T-cell (primary cell): ENCODE results near the gene DDR2. TPM values are rescaled to one million over a fixed set of nuclear protein-coding genes. Genes with fewer than 3 reads are reported as not detected.
"Not testable (repeated sequence)": the region's sequence is repeated elsewhere in the genome, so short reads cannot be mapped to it uniquely, and the experiment has no call there.

Experiments
- ATAC-seq, 4 experiments: fragments of 200-7000 bp in 3 of 4; fragments of 150-1000 bp in 1 of 4; cut with Tn5 transposase; replicated peaks in 1 of 4; 1 replicate in 3 of 4; 2 replicates in 1 of 4; pipeline ENCODE4 v1.10.0; 2021; ENCODE audit warnings: moderate library complexity in 3 of 4, mild to moderate bottlenecking in 2 of 4, moderate number of reproducible peaks in 1 of 4
- CTCF ChIA-PET, 2 donors: fragments of 300-600 bp; sonication (Branson Sonifier 250); formaldehyde crosslinking; loops; one replicate each; lab custom pipeline; 2022; ENCODE audit warnings: antibody characterized with exemption in 2 of 2; lab: Charles Lee
- POLR2A ChIA-PET, 2 donors: fragments of 300-600 bp; sonication (Branson Sonifier 250); formaldehyde crosslinking; loops; one replicate each; lab custom pipeline; 2022; ENCODE audit warnings: antibody characterized with exemption in 2 of 2; lab: Charles Lee
- DNase-seq, 35 experiments: peaks; one replicate each; pipeline versions ENCODE4 v3.0.0 to v3.0.0-alpha.2; 2013 to 2023
- H3K27ac ChIP-seq: one replicate; pipeline ENCODE4 v1.5.1; 2013; ENCODE audit warnings: low read length
- H3K27me3 ChIP-seq, 2 experiments: replicated peaks in 1 of 2; 1 replicate in 1 of 2; 2 replicates in 1 of 2; pipeline versions ENCODE4 v1.6.1 to v1.7.0; 2013; ENCODE audit warnings: low read length in 1 of 2, mixed read lengths in 1 of 2; ENCODE audit not compliant: control insufficient read depth in 2 of 2, insufficient read depth in 2 of 2; ENCODE audit errors: extremely low read depth in 1 of 2
- H3K36me3 ChIP-seq, 2 donors: 1 replicate in 1 of 2; 2 replicates in 1 of 2; pipeline versions ENCODE4 v1.6.1 to v1.7.0; 2013; ENCODE audit warnings: low read length in 1 of 2; ENCODE audit not compliant: control insufficient read depth in 2 of 2, insufficient read depth in 1 of 2; ENCODE audit errors: extremely low read depth in 1 of 2
- H3K4me1 ChIP-seq, 2 experiments: 1 replicate in 1 of 2; 2 replicates in 1 of 2; pipeline versions ENCODE4 v1.6.1 to v1.7.0; 2013; ENCODE audit warnings: low read length in 2 of 2, mixed read lengths in 1 of 2; ENCODE audit not compliant: insufficient read depth in 2 of 2, control insufficient read depth in 1 of 2; ENCODE audit errors: extremely low read depth in 1 of 2
- H3K4me3 ChIP-seq, 2 donors: 1 replicate in 1 of 2; 2 replicates in 1 of 2; pipeline versions ENCODE4 v1.5.1 to v1.7.0; 2013; ENCODE audit warnings: mild to moderate bottlenecking in 2 of 2, low read length in 1 of 2, moderate library complexity in 1 of 2; ENCODE audit not compliant: control insufficient read depth in 1 of 2; ENCODE audit errors: extremely low read depth in 1 of 2
- H3K9me3 ChIP-seq: 2 replicates; pipeline ENCODE4 v1.7.0; 2013
- H3K27ac Mint-ChIP-seq, 2 donors: one replicate each; pipeline ENCODE4 v1.8.0; 2020 to 2021; ENCODE audit warnings: mild to moderate bottlenecking in 2 of 2, mixed read lengths in 2 of 2
- H3K27me3 Mint-ChIP-seq, 2 donors: one replicate each; pipeline ENCODE4 v1.8.0; 2021 to 2022; ENCODE audit warnings: mixed read lengths in 2 of 2
- H3K36me3 Mint-ChIP-seq: one replicate; pipeline ENCODE4 v1.8.0; 2021; ENCODE audit warnings: mixed read lengths
- H3K4me1 Mint-ChIP-seq, 3 donors: one replicate each; pipeline ENCODE4 v1.8.0; 2020 to 2022; ENCODE audit warnings: mixed read lengths in 3 of 3, mild to moderate bottlenecking in 1 of 3
- H3K4me3 Mint-ChIP-seq, 3 donors: one replicate each; pipeline ENCODE4 v1.8.0; 2020 to 2022; ENCODE audit warnings: mild to moderate bottlenecking in 3 of 3, mixed read lengths in 3 of 3, moderate library complexity in 3 of 3
- H3K9me3 Mint-ChIP-seq, 3 donors: one replicate each; pipeline ENCODE4 v1.8.0; 2020 to 2022; ENCODE audit warnings: mixed read lengths in 3 of 3
- WGBS: methylation state at CpG from one replicate; pipeline ENCODE4 v1.1.5; 2013; ENCODE audit warnings: missing lambda C conversion rate; ENCODE audit not compliant: insufficient coverage; 5-methylcytosine and 5-hydroxymethylcytosine counted together
- total RNA-seq, 35 experiments: library from RNA in 6 of 35; stranded (reverse) in 6 of 35; fragments of 120-200 nt in 1 of 35; gene quantifications; one replicate each; pipeline versions ENCODE4 v1.2.1 to v1.2.4 and lab custom pipeline; 2013 to 2026

Gene DDR2
- total RNA-seq, 5 donors from 2014 or later (not counting 1 experiment from before 2014, with no cell fraction given): 0.28 to 0.67 (median 0.59) TPM

- H3K27me3 Mint-ChIP-seq, CTCF ChIA-PET, H3K27ac Mint-ChIP-seq, H3K4me1 ChIP-seq, DNase-seq, H3K27ac ChIP-seq, H3K4me1 Mint-ChIP-seq, H3K9me3 Mint-ChIP-seq, H3K27me3 ChIP-seq, H3K36me3 ChIP-seq, H3K4me3 Mint-ChIP-seq, H3K4me3 ChIP-seq, POLR2A ChIA-PET, ATAC-seq, H3K9me3 ChIP-seq: not testable (repeated sequence)
- no CpG with 5 or more reads among the region's 2 CpGs for WGBS
- H3K36me3 Mint-ChIP-seq: peaks cover 35% of the 10 kb centered on the region
Measured at GRCh38 chr1:162812357-162812756, 180.1 kb downstream of the DDR2 start.

GRCh38 chr1:162818136-162818535, 185.9 kb downstream of the DDR2 start:
- POLR2A ChIA-PET, H3K4me3 Mint-ChIP-seq, H3K36me3 Mint-ChIP-seq, DNase-seq, H3K9me3 Mint-ChIP-seq, H3K27ac Mint-ChIP-seq, H3K27ac ChIP-seq, CTCF ChIA-PET, H3K9me3 ChIP-seq, ATAC-seq, H3K4me3 ChIP-seq, H3K36me3 ChIP-seq: not testable (repeated sequence)
- peaks cover 0 to 11% of the 10 kb centered on the region in 2 experiments for H3K4me1 ChIP-seq
- H3K4me1 Mint-ChIP-seq: peaks cover 13 to 17% (median 14%) of the 10 kb centered on the region in 3 donors
- WGBS: no CpG with 5 or more reads among the region's 2 CpGs
- H3K27me3 Mint-ChIP-seq: peaks cover 12 to 16% of the 10 kb centered on the region in 2 donors
- H3K27me3 ChIP-seq: peaks cover 9 to 11% of the 10 kb centered on the region in 2 experiments

DNA sequence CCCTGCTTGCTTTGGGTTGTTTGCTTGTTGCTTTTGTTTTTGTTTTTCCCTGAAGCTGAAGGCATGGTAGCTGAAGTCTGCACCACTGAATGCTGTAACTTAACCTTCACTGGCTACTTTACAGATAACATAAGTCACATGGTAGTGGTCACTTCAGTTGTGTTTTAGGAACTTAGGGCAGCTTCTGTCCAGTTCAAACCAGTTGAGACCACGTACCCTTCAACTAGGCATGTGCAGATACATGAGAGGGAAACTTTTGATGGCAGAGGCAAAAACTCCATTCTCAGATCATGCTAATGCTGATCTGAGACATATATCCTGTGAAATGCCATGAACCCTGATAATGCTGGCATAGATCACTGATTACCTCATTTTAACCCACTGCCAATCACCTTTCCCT, 186.4 kb downstream of the DDR2 start:
- H3K4me1 Mint-ChIP-seq: peaks cover 16 to 17% (median 16%) of the 10 kb centered on the region in 3 donors
- H3K27me3 ChIP-seq: peaks cover 9 to 13% of the 10 kb centered on the region in 2 experiments
- H3K36me3 ChIP-seq, H3K4me3 Mint-ChIP-seq, CTCF ChIA-PET, H3K9me3 ChIP-seq, DNase-seq, H3K27ac Mint-ChIP-seq, POLR2A ChIA-PET, H3K27ac ChIP-seq, H3K9me3 Mint-ChIP-seq, ATAC-seq, H3K36me3 Mint-ChIP-seq, H3K4me3 ChIP-seq: not testable (repeated sequence)
- no CpG with 5 or more reads among the region's 1 CpG for WGBS
- H3K4me1 ChIP-seq: peaks cover 0 to 11% of the 10 kb centered on the region in 2 experiments
- H3K27me3 Mint-ChIP-seq: peaks cover 12 to 16% of the 10 kb centered on the region in 2 donors

DNA sequence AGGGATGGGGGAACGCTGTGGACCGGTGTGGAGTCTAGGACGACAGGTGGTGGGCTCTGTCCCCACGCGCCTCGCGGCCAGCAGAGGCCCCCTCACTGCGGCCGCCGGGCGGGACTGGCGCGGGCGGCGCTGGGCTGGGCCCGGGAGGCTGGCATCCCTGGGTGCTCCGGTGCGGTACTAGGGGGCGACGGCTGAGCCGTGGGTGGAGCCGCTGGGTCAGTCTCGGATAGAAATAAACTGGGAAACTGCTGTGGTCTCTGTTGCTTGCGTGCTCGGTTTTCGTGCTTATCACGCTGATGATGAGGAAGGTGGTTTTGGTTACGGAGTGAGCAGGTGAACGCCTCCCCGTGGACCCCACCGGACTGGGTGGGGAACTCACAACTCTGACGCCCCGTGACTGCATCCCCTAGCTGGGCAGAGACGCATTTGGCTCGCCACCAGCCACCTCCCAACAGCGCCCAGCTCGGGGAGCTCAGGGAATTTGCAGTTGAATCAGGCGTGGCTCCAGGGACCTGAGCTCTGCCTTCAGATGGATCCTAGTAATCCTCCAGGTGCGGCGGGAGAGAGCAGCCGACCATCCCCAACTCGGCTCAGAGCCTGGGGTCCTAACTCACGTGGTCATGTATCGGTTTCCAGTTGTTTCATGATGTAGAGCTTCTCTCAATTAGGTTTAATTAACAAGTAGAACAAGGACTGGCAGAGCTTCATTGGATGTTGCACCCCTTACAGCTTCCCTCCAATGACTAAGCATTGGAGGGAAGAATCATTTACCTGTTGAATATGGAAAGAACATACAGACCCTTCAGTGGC, 190.3 kb downstream of the DDR2 start:
- Mint-ChIP-seq H3K27me3 (peaks cover 27 to 33% of the 10 kb centered on the region in 2 donors), H3K4me1 (peaks cover 16 to 17% (median 16%) of the 10 kb centered on the region in 3 donors), H3K4me3 (peak overlapping the region; percentile 43 to 65 (median 64)), H3K9me3 (no peaks in the 10 kb centered on the region), H3K27ac (peak overlapping the region; percentile 34 to 69), H3K36me3 (peaks cover 5% of the 10 kb centered on the region)
- Histone ChIP-seq H3K36me3 (no peaks in the 10 kb centered on the region), H3K27me3 (peaks cover 12 to 15% of the 10 kb centered on the region in 2 experiments), H3K4me1 (peaks cover 0 to 11% of the 10 kb centered on the region in 2 experiments), H3K9me3 (no peaks in the 10 kb centered on the region), H3K4me3 (peak overlapping the region in 1 of 2 donors; percentile 34), H3K27ac (no peak overlapping the region)
- CTCF ChIA-PET: interaction anchor here in 1 of 2 donors (1.4 kb wide), 1 partner anchor 25 kb away, joined by 4 read pairs; no protein-coding TSS in a partner anchor
- ATAC-seq (peak; percentile 24 to 52 (median 48)), DNase-seq (peak in 5 of 35 experiments; percentile 1 to 13 (median 2))
- POLR2A ChIA-PET: no interaction called here
- 10% methylated on average over 37 of the region's 44 CpGs for WGBS

DNA sequence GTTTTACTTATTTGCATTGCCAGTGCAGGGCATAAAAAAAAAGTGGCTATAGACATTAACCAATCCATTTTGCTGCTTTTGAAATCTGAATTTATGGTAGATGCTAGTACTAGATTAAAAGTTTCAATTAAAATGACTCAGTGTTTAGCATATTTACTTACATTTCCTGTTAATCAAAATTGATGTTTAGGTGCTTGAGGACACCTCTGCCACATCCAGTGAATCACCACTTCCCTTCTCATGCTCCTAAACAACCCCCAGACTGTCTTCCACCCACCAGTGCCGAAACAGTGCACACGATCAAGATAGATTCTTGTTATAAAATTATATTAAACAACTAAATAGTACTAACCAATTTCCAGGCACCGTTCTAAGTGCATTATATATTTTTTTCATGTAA, 191.0 kb downstream of the DDR2 start:
- H3K9me3 Mint-ChIP-seq: no peaks in the 10 kb centered on the region
- no peak overlapping the region for H3K27ac Mint-ChIP-seq
- Histone ChIP-seq H3K9me3 (no peaks in the 10 kb centered on the region), H3K36me3 (no peaks in the 10 kb centered on the region), H3K27me3 (peaks cover 12 to 15% of the 10 kb centered on the region in 2 experiments), H3K4me3 (no peak overlapping the region), H3K4me1 (peaks cover 0 to 11% of the 10 kb centered on the region in 2 experiments), H3K27ac (no peak overlapping the region)
- CTCF ChIA-PET: interaction anchor here in 1 of 2 donors (1.4 kb wide), 1 partner anchor 25 kb away, joined by 4 read pairs; no protein-coding TSS in a partner anchor
- H3K27me3 Mint-ChIP-seq: peaks cover 27 to 33% of the 10 kb centered on the region in 2 donors
- peak overlapping the region in 1 of 3 donors; percentile 65 for H3K4me3 Mint-ChIP-seq
- no CpG with 5 or more reads among the region's 3 CpGs for WGBS
- H3K4me1 Mint-ChIP-seq: peaks cover 16 to 17% (median 16%) of the 10 kb centered on the region in 3 donors
- peaks cover 2% of the 10 kb centered on the region for H3K36me3 Mint-ChIP-seq
- peak in 3 of 35 experiments; percentile 1 to 20 (median 14) for DNase-seq
- POLR2A ChIA-PET: no interaction called here
- peak; percentile 34 to 75 (median 46) for ATAC-seq

DNA sequence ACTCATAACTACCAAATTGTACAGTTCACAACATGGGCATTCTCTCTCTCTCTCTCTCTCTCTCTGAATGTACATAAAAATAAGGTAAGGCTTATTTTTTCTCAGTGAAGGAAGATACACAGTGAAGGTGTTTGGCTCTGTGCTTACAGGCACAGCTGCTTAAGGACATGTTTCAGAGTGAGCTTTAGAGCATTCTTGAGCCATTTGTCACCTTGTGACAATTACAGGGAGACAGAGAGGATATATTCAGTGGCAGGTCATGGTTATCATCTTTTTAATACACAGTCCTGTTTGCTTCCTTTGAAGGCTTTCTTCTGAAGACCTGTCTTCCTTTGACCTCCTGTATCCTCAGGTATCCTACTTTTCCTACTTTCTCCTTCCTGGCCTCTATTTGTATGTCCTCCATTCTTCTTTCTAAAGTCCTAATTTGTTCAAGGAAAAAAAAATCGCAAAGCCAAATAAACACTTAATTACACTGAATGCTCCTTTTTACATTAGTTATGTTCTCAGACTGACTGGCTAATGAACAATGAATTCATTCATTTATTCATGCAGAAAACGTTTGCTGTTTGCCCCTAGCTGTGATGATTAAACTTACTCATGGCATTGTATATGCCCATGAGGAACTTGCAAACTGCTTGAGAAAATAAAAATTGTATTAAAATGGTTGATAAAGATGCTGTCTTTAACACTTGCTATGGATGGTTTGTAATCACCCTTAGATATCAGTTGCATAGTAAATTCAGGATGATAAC, 191.7 kb downstream of the DDR2 start:
- Mint-ChIP-seq H3K27ac (no peak overlapping the region), H3K4me1 (peaks cover 16 to 17% (median 16%) of the 10 kb centered on the region in 3 donors), H3K9me3 (no peaks in the 10 kb centered on the region), H3K36me3 (no peaks in the 10 kb centered on the region), H3K27me3 (peaks cover 28 to 33% of the 10 kb centered on the region in 2 donors), H3K4me3 (no peak overlapping the region)
- Histone ChIP-seq H3K36me3 (no peaks in the 10 kb centered on the region), H3K27ac (no peak overlapping the region), H3K27me3 (peaks cover 12 to 15% of the 10 kb centered on the region in 2 experiments), H3K9me3 (no peaks in the 10 kb centered on the region), H3K4me3 (no peak overlapping the region), H3K4me1 (peaks cover 0 to 11% of the 10 kb centered on the region in 2 experiments)
- POLR2A ChIA-PET: no interaction called here
- WGBS: no CpG with 5 or more reads among the region's 2 CpGs
- DNase-seq: no peak
- no peak for ATAC-seq
- CTCF ChIA-PET: interaction anchor here in 1 of 2 donors (1.4 kb wide), 1 partner anchor 24 kb away, joined by 4 read pairs; no protein-coding TSS in a partner anchor
